ENCODE data around the gene LRP5.
"Not testable (repeated sequence)": the region's sequence is repeated elsewhere in the genome, so short reads cannot be mapped to it uniquely, and the experiment has no call there.

The LRP5 gene

DNA sequence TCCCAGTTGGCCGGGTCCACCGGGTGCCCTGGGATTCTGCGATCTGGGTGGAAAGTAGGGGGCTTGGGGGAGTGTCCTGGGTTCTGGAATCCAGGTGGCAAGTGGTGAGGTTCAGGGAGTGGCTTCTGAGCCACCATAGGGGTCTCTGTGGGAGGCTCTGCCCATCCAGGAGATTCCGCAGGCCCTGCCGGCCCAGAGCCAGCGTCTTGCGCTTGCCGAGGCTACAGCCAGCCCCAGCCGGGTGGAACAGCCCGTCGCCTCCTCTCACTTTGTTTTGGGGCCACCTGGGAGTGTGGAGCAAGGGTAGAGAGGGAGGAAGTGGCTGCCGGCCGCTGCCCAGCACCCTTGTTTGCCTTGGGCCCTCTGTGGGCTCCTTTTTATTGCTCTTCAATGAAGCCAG is 87.5 kb downstream of the LRP5 start:
- Histone ChIP-seq H3K14ac (ENCODE audit: low read length) (peak overlapping the region; percentile 8), H3K27me3 (ENCODE audit: control insufficient read depth in 3 of 3, insufficient read depth in 3 of 3, low read depth in 1 of 3, low read length in 3 of 3) (no peaks in the 10 kb centered on the region), H2BK12ac (ENCODE audit: low read length) (no peak overlapping the region), H3K4me1 (ENCODE audit: control insufficient read depth in 2 of 2, insufficient read depth in 1 of 2, low read depth in 1 of 2, low read length in 2 of 2) (peaks cover 3 to 5% of the 10 kb centered on the region in 2 donors), H3K4ac (ENCODE audit: low read length) (no peak overlapping the region), H2BK5ac (ENCODE audit: low read length) (peak overlapping the region; percentile 39), H3K9ac (ENCODE audit: low read depth, low read length, poor library complexity) (no peak overlapping the region), H2AK5ac (ENCODE audit: low read depth, low read length) (no peak overlapping the region), H3K9me3 (replicated peaks in 1 of 2; ENCODE audit: control insufficient read depth in 2 of 2, insufficient read depth in 1 of 2, low read depth in 1 of 2, low read length in 2 of 2) (no peaks in the 10 kb centered on the region), H3K4me3 (ENCODE audit: low read length in 2 of 2) (no peak overlapping the region), H3K23ac (ENCODE audit: low read depth, low read length, poor library complexity) (peak overlapping the region; percentile 43), H4K91ac (ENCODE audit: low read depth, low read length, poor library complexity) (no peak overlapping the region), H3K27ac (replicated peaks; ENCODE audit: low read length) (no peak overlapping the region), H2AFZ (ENCODE audit: low read length) (no peak overlapping the region), H3K18ac (ENCODE audit: low read length) (peak overlapping the region; percentile 38), H2BK120ac (ENCODE audit: low read depth, low read length) (no peak overlapping the region), H3K79me1 (ENCODE audit: low read depth, low read length) (no peaks in the 10 kb centered on the region), H4K8ac (ENCODE audit: low read depth, low read length) (no peak overlapping the region), H3K36me3 (replicated peaks in 1 of 2; ENCODE audit: control insufficient read depth in 2 of 2, insufficient read depth in 2 of 2, low read length in 2 of 2) (peaks cover 12 to 39% of the 10 kb centered on the region in 2 donors), H2BK15ac (ENCODE audit: low read length) (no peak overlapping the region), H3K4me2 (ENCODE audit: insufficient read depth, low read length, poor library complexity, severe bottlenecking) (no peak overlapping the region)
- no CpG with 5 or more reads among the region's 13 CpGs for WGBS, 2 donors (ENCODE audit: extremely low coverage in 2 of 2, insufficient read length in 2 of 2, insufficient replicate concordance in 1 of 2)
- no peak for DNase-seq (ENCODE audit: low spot score)

DNA sequence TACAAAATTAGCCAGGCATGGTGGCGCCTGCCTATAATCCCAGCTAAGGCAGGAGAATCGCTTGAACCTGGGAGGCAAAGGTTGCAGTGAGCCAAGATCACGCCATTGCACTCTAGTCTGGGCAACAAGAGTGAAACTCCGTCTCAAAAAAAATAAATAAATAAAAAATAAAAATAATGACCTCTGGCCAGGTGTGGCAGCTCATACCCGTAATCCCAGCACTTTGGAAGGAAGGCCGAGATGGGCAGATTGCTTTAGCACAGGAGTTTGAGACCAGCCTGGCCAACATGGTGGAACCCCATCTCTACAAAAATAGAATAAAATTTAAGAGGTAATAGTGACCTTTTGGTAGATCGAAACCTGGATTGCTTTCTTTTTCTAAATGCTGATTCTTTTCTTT is 88.2 kb downstream of the LRP5 start:
- peaks cover 12 to 41% of the 10 kb centered on the region in 2 donors for H3K36me3 ChIP-seq (replicated peaks in 1 of 2; ENCODE audit: control insufficient read depth in 2 of 2, insufficient read depth in 2 of 2, low read length in 2 of 2)
- H3K4me3 ChIP-seq (ENCODE audit: low read length in 2 of 2); H3K27ac ChIP-seq (replicated peaks; ENCODE audit: low read length); H2BK12ac ChIP-seq (ENCODE audit: low read length); H3K4ac ChIP-seq (ENCODE audit: low read length); H3K18ac ChIP-seq (ENCODE audit: low read length); H2AFZ ChIP-seq (ENCODE audit: low read length); H3K9me3 ChIP-seq (replicated peaks in 1 of 2; ENCODE audit: control insufficient read depth in 2 of 2, insufficient read depth in 1 of 2, low read depth in 1 of 2, low read length in 2 of 2); H4K91ac ChIP-seq (ENCODE audit: low read depth, low read length, poor library complexity); H3K9ac ChIP-seq (ENCODE audit: low read depth, low read length, poor library complexity); DNase-seq (ENCODE audit: low spot score); H2BK5ac ChIP-seq (ENCODE audit: low read length); H3K27me3 ChIP-seq (ENCODE audit: control insufficient read depth in 3 of 3, insufficient read depth in 3 of 3, low read depth in 1 of 3, low read length in 3 of 3); H3K79me1 ChIP-seq (ENCODE audit: low read depth, low read length); H2BK120ac ChIP-seq (ENCODE audit: low read depth, low read length); H3K23ac ChIP-seq (ENCODE audit: low read depth, low read length, poor library complexity); H2AK5ac ChIP-seq (ENCODE audit: low read depth, low read length); H2BK15ac ChIP-seq (ENCODE audit: low read length); H4K8ac ChIP-seq (ENCODE audit: low read depth, low read length); H3K14ac ChIP-seq (ENCODE audit: low read length); H3K4me1 ChIP-seq (ENCODE audit: control insufficient read depth in 2 of 2, insufficient read depth in 1 of 2, low read depth in 1 of 2, low read length in 2 of 2); H3K4me2 ChIP-seq (ENCODE audit: insufficient read depth, low read length, poor library complexity, severe bottlenecking): not testable (repeated sequence)
- WGBS, 2 donors (ENCODE audit: extremely low coverage in 2 of 2, insufficient read length in 2 of 2, insufficient replicate concordance in 1 of 2) = no CpG with 5 or more reads among the region's 7 CpGs

DNA sequence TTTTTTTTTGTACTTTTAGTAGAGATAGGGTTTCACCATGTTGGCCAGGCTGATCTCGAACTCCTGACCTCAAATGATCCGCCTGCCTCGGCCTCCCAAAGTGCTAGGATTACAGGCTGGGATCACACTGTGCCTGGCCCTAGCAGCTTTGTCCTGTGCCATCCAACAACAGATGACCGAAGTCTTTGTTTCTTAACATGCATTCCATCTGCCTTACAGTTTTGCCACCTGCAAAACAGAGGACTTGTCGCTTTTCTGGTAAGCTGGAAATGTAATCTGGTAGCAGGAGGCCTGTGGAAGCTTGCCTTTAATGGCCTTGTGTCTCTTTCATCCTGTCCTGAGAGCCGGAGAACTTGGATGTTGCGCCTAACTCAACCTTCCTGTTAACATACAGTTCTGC is 89.5 kb downstream of the LRP5 start:
- no CpG with 5 or more reads among the region's 7 CpGs for WGBS, 2 donors (ENCODE audit: extremely low coverage in 2 of 2, insufficient read length in 2 of 2, insufficient replicate concordance in 1 of 2)
- no peaks in the 10 kb centered on the region for H3K79me1 ChIP-seq (ENCODE audit: low read depth, low read length)
- H4K8ac ChIP-seq (ENCODE audit: low read depth, low read length) = no peak overlapping the region
- H3K14ac ChIP-seq (ENCODE audit: low read length) = no peak overlapping the region
- no peak overlapping the region for H2BK15ac ChIP-seq (ENCODE audit: low read length)
- H3K36me3 ChIP-seq (replicated peaks in 1 of 2; ENCODE audit: control insufficient read depth in 2 of 2, insufficient read depth in 2 of 2, low read length in 2 of 2) = peaks cover 17 to 47% of the 10 kb centered on the region in 2 donors
- no peak overlapping the region for H2BK12ac ChIP-seq (ENCODE audit: low read length)
- H2BK5ac ChIP-seq (ENCODE audit: low read length) = no peak overlapping the region
- H4K91ac ChIP-seq (ENCODE audit: low read depth, low read length, poor library complexity) = no peak overlapping the region
- no peak for DNase-seq (ENCODE audit: low spot score)
- H3K4ac ChIP-seq (ENCODE audit: low read length) = no peak overlapping the region
- H3K23ac ChIP-seq (ENCODE audit: low read depth, low read length, poor library complexity) = no peak overlapping the region
- no peak overlapping the region for H3K4me3 ChIP-seq (ENCODE audit: low read length in 2 of 2)
- H3K27me3 ChIP-seq (ENCODE audit: control insufficient read depth in 3 of 3, insufficient read depth in 3 of 3, low read depth in 1 of 3, low read length in 3 of 3) = no peaks in the 10 kb centered on the region
- H2AFZ ChIP-seq (ENCODE audit: low read length) = no peak overlapping the region
- no peak overlapping the region for H3K4me2 ChIP-seq (ENCODE audit: insufficient read depth, low read length, poor library complexity, severe bottlenecking)
- H3K27ac ChIP-seq (replicated peaks; ENCODE audit: low read length) = no peak overlapping the region
- H3K4me1 ChIP-seq (ENCODE audit: control insufficient read depth in 2 of 2, insufficient read depth in 1 of 2, low read depth in 1 of 2, low read length in 2 of 2) = peaks cover 3 to 5% of the 10 kb centered on the region in 2 donors
- no peak overlapping the region for H2AK5ac ChIP-seq (ENCODE audit: low read depth, low read length)
- H3K18ac ChIP-seq (ENCODE audit: low read length) = no peak overlapping the region
- H3K9me3 ChIP-seq (replicated peaks in 1 of 2; ENCODE audit: control insufficient read depth in 2 of 2, insufficient read depth in 1 of 2, low read depth in 1 of 2, low read length in 2 of 2) = no peaks in the 10 kb centered on the region
- no peak overlapping the region for H3K9ac ChIP-seq (ENCODE audit: low read depth, low read length, poor library complexity)
- no peak overlapping the region for H2BK120ac ChIP-seq (ENCODE audit: low read depth, low read length)

DNA sequence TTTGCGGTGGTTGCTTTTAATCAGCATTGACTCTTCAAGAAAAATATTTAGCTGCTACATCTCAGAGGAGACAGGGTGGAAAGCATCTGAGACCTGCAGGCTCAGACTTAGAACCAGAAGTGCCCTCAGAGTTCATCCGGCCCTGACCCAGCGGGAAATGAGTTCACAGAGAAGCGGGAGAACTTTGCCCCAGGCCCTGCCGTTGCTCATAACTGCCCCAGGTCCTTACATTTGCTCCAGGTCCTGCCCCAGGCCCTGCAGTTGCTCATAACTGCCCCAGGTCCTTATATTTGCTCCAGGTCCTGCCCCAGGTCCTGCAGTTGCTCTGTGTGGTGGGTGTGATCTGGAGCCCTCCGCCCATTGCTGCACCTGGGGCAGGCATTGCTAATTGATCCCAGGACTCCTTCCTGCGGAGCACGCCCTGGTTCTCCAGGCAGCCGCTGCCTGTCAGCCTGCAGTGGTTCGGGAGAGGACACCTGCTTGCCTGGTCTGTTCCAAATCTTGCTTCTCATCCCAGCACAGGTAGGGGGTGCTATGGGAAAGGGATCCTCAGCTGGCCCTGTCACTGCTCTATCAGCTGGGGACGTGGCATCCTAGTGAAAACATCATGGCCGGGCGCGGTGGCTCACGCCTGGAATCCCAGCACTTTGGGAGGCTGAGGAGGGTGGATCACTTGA is 90.1 kb downstream of the LRP5 start:
- H3K4ac ChIP-seq (ENCODE audit: low read length) = no peak overlapping the region
- H3K4me3 ChIP-seq (ENCODE audit: low read length in 2 of 2) = no peak overlapping the region
- H2BK5ac ChIP-seq (ENCODE audit: low read length) = no peak overlapping the region
- no peak overlapping the region for H4K91ac ChIP-seq (ENCODE audit: low read depth, low read length, poor library complexity)
- no peak overlapping the region for H3K27ac ChIP-seq (replicated peaks; ENCODE audit: low read length)
- no peak overlapping the region for H2BK12ac ChIP-seq (ENCODE audit: low read length)
- no peak overlapping the region for H2AFZ ChIP-seq (ENCODE audit: low read length)
- no peaks in the 10 kb centered on the region for H3K79me1 ChIP-seq (ENCODE audit: low read depth, low read length)
- peaks cover 17 to 51% of the 10 kb centered on the region in 2 donors for H3K36me3 ChIP-seq (replicated peaks in 1 of 2; ENCODE audit: control insufficient read depth in 2 of 2, insufficient read depth in 2 of 2, low read length in 2 of 2)
- no CpG with 5 or more reads among the region's 15 CpGs for WGBS, 2 donors (ENCODE audit: extremely low coverage in 2 of 2, insufficient read length in 2 of 2, insufficient replicate concordance in 1 of 2)
- no peak overlapping the region for H3K9ac ChIP-seq (ENCODE audit: low read depth, low read length, poor library complexity)
- no peak overlapping the region for H3K4me2 ChIP-seq (ENCODE audit: insufficient read depth, low read length, poor library complexity, severe bottlenecking)
- H3K4me1 ChIP-seq (ENCODE audit: control insufficient read depth in 2 of 2, insufficient read depth in 1 of 2, low read depth in 1 of 2, low read length in 2 of 2) = peaks cover 3 to 5% of the 10 kb centered on the region in 2 donors
- no peak for DNase-seq (ENCODE audit: low spot score)
- no peaks in the 10 kb centered on the region for H3K27me3 ChIP-seq (ENCODE audit: control insufficient read depth in 3 of 3, insufficient read depth in 3 of 3, low read depth in 1 of 3, low read length in 3 of 3)
- no peak overlapping the region for H3K18ac ChIP-seq (ENCODE audit: low read length)
- H2BK15ac ChIP-seq (ENCODE audit: low read length) = no peak overlapping the region
- no peak overlapping the region for H3K14ac ChIP-seq (ENCODE audit: low read length)
- H2BK120ac ChIP-seq (ENCODE audit: low read depth, low read length) = no peak overlapping the region
- H2AK5ac ChIP-seq (ENCODE audit: low read depth, low read length) = no peak overlapping the region
- no peak overlapping the region for H4K8ac ChIP-seq (ENCODE audit: low read depth, low read length)
- no peak overlapping the region for H3K23ac ChIP-seq (ENCODE audit: low read depth, low read length, poor library complexity)
- H3K9me3 ChIP-seq (replicated peaks in 1 of 2; ENCODE audit: control insufficient read depth in 2 of 2, insufficient read depth in 1 of 2, low read depth in 1 of 2, low read length in 2 of 2) = no peaks in the 10 kb centered on the region

Measured in neuronal stem cell (in vitro differentiated cells).